ENCODE results near the gene EGLN1. TPM values are rescaled to one million over a fixed set of nuclear protein-coding genes. Genes with fewer than 3 reads are reported as not detected.
"Not testable (repeated sequence)": the region's sequence is repeated elsewhere in the genome, so short reads cannot be mapped to it uniquely, and the experiment has no call there.

Gene EGLN1
- 83.8 TPM for total RNA-seq (ENCODE audit: insufficient read depth, low replicate concordance)

GRCh38 chr1:231421971-231422797 lies at the start of gene EGLN1:
Gene EGLN1, minus strand, starts transcription at chr1:231422287. Its CDS starts 399 bp downstream, at chr1:231421888.
- peak; percentile 84 for DNase-seq (ENCODE audit: low spot score)

GRCh38 chr1:231471500-231471899 lies 49.4 kb upstream of the EGLN1 start:
- DNase-seq (ENCODE audit: low spot score) = not testable (repeated sequence)

- DNase-seq (ENCODE audit: low spot score) = not testable (repeated sequence)
These were observed 48.9 kb upstream of the EGLN1 start for GRCh38 chr1:231471027-231471426.

- DNase-seq (ENCODE audit: low spot score) = no peak
These were observed 45.9 kb upstream of the EGLN1 start for GRCh38 chr1:231467986-231468385.

- DNase-seq (ENCODE audit: low spot score) = no peak
These were observed 43.0 kb upstream of the EGLN1 start for GRCh38 chr1:231465051-231465450.

- DNase-seq (ENCODE audit: low spot score) = no peak
These were observed 41.5 kb upstream of the EGLN1 start for GRCh38 chr1:231463541-231463940.

GRCh38 chr1:231460614-231461013 lies 38.5 kb upstream of the EGLN1 start:
- no peak for DNase-seq (ENCODE audit: low spot score)

GRCh38 chr1:231459438-231459837 lies 37.4 kb upstream of the EGLN1 start:
- DNase-seq (ENCODE audit: low spot score) = not testable (repeated sequence)

- DNase-seq (ENCODE audit: low spot score) = not testable (repeated sequence)
These were observed 35.9 kb upstream of the EGLN1 start for GRCh38 chr1:231457956-231458355.

- DNase-seq (ENCODE audit: low spot score) = not testable (repeated sequence)
These were observed 32.0 kb upstream of the EGLN1 start for GRCh38 chr1:231454133-231454532.

- DNase-seq (ENCODE audit: low spot score) = peak; percentile 9
These were observed 24.1 kb upstream of the EGLN1 start for GRCh38 chr1:231446138-231446537.

GRCh38 chr1:231444059-231444458 lies 22.0 kb upstream of the EGLN1 start:
- no peak for DNase-seq (ENCODE audit: low spot score)

GRCh38 chr1:231443363-231443762 lies 21.3 kb upstream of the EGLN1 start:
- DNase-seq (ENCODE audit: low spot score) = no peak

GRCh38 chr1:231442735-231443134 lies 20.6 kb upstream of the EGLN1 start:
- DNase-seq (ENCODE audit: low spot score) = no peak

- no peak for DNase-seq (ENCODE audit: low spot score)
These were observed 10.9 kb upstream of the EGLN1 start for GRCh38 chr1:231432996-231433395.

- no peak for DNase-seq (ENCODE audit: low spot score)
These were observed 9.8 kb upstream of the EGLN1 start for GRCh38 chr1:231431665-231432415.

- DNase-seq (ENCODE audit: low spot score) = not testable (repeated sequence)
These were observed 8.7 kb upstream of the EGLN1 start for GRCh38 chr1:231430678-231431352.

GRCh38 chr1:231428377-231428776 lies 6.3 kb upstream of the EGLN1 start:
- no peak for DNase-seq (ENCODE audit: low spot score)

- no peak for DNase-seq (ENCODE audit: low spot score)
These were observed 3.1 kb upstream of the EGLN1 start for GRCh38 chr1:231424950-231425805.

GRCh38 chr1:231423648-231424047 lies 1.6 kb upstream of the EGLN1 start:
- DNase-seq (ENCODE audit: low spot score) = no peak

GRCh38 chr1:231422798-231423309 lies 767 bp upstream of the EGLN1 start:
- DNase-seq (ENCODE audit: low spot score) = no peak
